Measurements from ENCODE around the gene RAX.

Gene RAX

DNA sequence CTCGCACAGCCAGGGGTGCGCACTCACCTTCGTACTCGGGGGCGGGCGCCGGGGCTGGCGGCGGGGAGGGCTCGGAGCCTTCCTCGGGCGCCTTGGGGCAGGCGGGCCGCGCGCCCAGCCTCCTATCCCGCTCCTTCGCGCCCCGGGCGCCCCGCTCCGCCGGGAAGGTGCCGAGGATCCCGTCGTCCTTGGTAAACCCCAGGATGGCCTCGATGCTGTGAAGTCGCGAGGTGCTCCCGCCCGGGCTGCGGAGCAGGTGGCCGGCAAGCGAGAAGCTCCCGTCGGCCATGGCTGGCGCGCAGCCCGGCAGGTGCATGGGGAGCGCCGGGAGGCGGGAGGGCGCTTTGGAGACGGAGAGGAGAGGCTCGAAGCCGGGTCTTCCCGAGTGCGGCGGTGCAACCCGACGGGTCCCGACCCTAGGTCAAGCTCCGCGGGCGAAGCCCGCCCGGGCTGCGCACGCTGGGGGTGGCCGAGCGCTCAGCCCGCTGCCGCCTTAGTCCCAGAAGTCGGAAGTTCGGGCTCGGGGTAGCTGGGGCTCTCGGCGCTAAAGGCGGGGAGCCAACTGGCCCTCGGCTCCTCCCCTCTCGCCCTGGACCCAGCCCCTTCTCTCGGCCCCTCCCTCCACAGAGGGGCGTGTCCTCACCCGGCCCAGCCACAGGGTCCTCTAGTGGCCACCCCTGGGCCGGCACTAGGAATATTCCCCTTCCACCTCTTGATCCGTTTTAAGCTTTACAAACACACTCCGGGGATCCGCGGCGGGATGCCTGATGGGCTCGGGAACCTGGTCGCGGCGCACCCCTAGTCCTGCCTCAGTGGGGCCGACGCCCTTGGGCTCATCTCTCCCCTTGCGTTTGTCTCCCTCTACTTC is at the start of gene RAX:
Gene RAX (minus strand): TSS at position 564 of the 868 bp plus-strand sequence. CDS start 248 bp downstream, at position 316.
- no peak for DNase-seq

DNA sequence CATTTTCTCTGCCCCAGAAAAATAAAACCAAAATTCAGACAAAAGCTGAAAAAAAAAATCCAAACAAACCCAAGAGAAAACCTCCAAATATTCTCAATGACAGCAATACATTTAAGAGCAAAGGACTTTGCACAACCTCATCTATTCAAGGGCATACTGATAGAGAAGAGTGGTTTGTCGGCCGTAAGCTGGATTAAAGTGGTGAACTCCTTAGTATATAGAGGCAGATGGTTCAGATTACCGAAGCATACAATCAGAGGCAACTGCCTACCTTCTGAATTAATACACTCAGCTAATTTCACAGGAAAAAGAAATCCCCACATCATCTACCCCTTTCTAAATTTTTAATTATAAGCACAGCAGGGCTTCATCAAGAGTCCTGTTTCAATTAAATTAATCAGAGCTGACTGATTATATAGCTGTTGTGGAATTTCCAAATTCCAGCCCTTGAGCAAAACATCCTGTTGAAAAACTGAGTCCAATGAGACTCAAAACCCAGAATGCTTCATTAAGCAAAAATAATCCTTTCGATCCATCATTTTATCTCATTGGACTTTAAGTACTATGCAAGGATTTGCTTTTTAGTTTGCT is 45.3 kb upstream of the RAX start, which contains the start of gene CPLX4:
Gene CPLX4 (minus strand): TSS at position 190 of the 591 bp plus-strand sequence. CDS start 187 bp downstream, at position 3.
- DNase-seq = no peak

DNA sequence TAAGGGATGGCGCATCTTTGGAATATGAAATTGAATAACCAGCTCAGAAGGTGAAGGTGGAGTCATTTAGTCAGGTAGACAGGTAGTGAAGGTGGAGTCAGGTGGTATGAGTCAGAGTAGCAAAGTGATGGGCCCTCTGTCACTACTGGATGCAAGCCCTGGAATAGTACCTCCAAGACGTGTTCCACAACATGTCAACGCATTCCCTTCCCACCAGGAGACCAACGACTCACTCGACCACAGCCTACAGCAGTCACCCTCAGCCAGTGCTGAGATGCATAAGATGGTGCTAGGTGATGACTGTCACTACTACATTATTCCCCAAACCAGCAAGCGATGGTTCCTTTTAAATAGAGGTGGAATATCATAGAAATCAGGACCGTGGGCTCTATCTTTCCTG is 38.4 kb upstream of the RAX start:
- no peak for DNase-seq

DNA sequence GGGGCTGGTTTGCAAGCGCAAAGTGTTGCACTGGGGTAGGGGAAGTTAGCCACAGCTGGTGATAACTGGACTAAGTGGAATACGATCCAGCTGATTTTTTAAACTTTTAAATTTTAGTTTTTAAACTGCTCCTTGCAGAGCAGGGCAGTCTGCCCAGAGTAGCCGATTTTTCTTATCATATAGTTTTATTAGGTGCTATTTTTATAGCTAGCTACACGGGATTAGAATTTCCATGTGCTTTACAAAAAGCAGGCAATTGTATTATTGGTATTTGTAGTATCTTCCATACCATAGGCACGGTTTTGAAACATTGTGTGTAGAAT is 35.6 kb upstream of the RAX start:
- no peak for DNase-seq

DNA sequence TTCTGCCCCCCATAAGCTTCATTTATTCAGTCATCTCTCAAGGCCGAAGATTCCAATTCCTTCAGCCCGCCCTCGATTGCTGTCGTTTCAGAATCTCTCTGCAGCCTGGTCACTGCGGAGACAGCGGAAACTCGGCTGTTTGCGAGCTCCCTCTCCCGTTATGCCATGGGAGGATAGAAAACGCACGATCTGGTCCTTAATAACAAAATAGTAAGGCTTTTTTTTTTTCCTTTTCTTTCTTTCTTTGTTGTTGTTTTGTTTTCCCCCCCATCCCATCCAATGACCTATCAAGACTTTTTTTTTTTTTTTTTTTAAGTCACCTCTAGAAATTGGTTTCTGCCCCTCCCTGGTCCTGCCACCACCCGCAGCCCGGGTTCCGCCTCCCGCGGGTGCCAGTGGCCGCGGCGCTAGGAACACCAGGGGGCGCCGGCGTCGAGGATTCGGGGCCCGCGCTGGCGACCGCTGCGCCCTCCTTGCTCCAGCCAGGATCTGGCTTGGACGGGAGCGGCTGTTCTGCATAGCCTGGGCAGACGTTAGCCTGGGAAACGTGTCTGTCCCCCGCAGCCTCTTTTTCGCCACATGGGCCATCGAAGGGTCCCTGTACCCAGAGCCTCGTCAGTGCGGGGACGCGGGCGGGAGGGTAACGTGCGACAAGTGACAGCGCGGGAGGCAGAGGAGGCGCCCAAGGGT is 35.1 kb upstream of the RAX start:
- peak; percentile 46 for DNase-seq

DNA sequence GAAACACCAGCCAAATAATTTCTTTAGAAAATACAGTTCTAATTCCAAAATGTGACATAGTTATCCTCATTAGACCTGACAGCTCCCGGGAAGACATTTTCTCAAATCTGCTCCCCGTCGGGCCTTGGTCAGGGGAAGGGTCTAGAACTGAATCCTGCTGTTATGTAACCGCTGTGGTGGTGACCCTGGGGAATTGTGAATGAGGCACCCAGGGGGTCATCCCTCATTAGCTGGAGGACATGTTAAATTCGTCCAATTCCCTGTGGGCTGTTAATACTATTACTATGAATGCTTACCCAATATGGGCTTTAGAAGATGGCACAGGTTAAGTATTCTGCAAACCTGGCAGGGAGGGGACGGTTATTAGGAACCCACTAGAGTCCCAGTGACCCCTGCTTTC is 33.4 kb upstream of the RAX start:
- no peak for DNase-seq

DNA sequence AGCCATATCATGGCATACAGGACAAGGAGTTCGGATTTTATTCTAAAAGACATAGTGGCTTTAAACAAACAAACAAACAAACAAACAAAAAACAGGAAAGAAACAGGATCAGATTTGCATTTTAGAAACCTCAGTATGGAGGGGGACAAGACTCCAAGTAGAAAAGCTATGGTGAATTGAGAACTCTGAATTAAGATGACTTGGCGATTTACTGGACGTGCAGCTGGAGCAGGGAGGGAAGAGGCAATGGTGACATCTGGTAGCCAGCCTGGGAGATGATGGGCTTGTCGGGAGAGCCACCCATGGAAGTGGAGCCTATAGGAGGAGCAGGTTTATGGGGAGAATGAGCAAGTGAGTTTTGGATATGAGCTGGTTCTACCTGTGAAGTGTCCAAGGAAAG is 32.0 kb upstream of the RAX start:
- DNase-seq = no peak

DNA sequence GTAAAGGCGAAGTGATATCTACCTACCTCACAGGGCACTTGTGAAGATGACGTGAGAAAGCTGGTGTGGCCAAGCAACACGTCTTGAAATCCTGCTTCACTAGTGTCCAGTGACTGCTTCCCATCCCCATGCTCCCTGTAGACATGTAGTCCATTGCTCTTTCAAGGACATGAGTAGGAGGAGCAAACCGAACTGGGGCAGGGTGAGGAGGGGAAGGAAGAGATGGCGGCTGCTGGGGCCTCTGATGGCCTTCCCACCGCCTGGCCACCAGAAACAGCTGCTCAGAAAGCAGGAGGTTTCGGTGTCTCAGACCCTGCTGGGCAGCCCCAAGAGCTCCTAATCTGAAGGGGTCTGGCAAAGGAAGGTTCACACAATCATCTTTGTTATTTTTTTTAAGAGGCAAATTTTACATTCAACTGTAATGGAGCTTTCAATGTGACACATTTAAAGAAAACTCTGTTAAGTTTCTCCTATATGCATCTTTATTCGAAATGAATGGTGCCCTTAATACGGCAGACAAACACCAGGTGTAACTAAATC is 30.5 kb upstream of the RAX start:
- DNase-seq = no peak

DNA sequence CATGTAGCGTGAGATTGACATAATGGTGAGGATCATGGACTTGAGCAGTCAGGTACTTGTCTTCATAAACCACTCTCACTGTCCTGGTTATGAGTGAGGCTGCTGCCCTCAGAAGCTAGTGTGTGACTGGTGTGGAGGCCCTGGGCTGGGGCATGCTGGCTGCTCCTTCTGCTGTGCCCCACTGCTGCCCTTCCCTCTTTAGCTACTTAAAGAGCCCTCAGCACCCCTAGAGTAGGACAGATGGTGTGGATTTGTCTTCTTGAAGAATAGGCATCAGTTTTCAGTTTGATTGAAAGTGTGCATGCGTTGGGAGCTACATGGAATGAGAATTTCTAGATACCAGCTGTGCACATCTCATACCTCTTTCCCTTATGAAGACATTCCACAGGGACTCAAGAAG is 29.8 kb upstream of the RAX start:
- no peak for DNase-seq

DNA sequence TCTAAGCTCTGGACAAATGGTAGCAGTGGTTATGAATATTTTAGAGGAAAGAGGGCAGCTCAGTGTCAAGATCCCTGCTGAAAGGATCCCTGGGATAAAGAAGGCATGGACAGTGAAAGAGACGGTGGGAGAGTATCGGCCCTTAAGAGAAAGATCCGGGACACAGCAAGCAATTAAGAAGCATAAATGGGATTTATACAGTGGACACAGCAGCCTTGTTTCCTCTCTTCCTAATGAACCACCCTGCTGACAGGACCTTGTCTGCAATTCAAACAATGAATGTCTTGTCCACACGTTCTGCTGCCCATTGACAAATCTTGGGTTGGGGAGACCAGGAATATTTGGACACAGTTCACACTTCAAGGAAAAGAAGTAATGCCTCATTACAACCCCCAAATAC is 28.7 kb upstream of the RAX start:
- DNase-seq = no peak

DNA sequence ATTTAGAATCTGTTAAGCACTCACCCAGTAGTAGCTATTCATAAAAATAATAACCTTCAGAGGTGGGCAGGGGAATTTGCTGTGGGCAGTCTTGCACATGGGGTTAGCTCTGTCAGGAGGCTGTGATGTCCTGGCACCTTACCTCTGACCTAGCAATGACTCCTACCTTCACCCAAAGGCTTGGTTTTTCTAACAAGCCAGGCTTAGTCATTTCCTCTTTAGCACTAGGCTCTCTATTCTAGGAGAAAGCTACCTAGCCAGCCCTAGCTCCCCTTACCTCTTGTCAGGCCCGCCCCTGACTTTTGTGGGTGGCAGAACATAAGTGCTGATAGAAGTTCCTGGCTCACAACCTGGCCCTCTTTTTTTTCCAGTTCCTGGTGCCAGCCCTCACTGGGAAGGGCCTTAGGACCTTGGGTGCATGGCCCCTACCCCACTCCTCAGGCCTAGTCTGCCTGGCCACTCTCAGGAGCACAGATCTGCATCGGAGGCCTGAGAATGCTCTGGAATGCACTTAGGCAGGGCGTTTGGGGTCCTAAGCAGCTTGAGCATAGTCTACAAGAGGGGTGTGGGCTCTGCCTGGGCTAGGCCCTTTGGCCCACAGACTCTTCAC is 27.5 kb upstream of the RAX start:
- DNase-seq = no peak

DNA sequence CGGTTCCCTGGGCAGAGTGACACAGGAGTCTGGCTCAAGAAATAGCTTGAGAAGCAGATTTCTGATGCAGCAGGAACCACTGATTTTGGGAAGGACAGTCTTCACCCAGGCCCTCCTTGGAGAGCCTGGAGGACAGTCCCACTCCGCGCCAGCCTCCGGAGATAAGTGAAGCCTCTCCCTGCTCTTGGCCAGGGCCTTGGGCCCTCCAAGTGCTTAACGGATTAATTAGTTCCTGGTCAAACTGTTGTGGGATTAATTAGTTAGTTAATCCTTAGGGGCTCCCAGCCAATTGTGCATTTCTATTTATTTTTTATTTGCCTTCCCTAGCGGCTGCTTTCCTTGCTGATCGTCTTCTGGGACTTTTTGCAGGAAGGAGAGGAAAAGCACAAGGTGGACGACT is 25.6 kb upstream of the RAX start:
- no peak for DNase-seq

DNA sequence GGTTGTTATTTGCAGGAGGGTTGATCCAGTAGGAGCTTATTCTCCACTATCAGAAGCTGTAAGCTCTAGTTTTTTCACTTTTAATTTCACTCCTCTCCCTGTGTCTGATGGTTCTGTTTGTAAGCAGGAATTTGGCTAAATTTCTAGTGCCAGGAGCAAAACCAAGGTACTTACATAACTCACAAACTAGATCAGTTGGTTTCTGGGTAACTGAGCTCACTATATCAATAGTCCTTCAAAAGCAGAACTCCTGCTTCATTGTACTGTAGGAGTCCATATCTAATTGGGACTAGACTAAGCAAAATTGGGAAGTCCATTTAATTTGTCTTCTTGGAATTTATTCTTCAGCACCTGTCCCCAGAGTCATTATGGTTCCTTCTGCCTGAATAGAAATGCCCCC is 20.1 kb upstream of the RAX start:
- no peak for DNase-seq

DNA sequence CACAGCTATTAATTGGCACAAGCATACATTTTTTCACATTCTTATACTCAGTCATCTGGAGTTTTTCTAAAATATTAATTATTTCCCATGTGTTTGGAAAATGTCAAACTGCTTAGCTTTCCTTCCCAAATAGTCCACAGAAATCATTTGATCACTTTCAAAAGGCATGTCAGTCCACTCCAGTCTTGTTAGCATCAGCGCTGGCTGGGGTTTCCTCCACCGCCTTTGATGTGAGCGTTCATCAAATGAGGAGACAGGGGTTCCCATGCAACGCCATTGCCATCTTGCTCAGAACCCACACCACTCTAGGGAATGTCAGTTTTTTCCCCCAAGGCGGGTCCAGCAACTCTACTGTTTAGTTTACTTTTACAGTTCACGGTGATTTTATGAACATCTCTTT is 13.1 kb upstream of the RAX start:
- no peak for DNase-seq

DNA sequence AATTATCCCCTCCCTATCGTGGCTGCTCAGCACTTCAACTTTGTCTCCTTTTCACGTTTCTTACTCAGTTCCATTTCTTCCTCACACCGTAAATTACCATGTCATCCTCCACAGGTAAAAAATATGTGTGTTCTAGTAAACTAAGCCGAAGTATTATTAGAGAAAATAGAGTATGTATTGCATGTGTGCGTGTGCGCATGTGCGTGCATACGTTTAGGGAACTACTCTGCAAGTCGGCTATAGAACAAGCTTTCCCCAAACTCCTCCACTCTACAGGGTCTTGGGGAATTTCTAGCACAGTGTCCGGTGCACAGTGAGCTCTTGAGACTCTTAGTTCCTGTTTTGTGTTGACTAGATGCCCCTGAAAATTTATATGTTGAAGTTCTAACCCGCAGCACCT is 9.1 kb upstream of the RAX start:
- DNase-seq = no peak

DNA sequence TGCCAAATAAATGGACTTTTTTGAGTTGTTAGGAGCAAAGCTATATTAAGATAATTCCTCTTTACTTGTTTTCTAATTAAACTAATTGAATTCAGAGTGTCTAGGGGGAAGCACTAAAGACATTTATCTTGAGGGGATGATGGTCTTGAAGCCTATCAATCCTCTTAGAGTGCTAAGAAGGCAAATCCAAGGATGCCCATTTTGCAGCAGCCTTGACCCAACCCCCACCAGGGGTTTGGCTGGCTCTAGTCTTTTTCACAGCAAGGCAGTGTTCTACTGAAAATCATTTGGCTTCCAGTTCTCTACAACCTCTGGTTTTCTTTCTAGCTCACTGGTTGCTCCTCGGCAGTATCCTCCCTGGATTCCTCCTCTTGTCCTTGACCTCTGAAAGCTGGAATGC is 6.5 kb upstream of the RAX start:
- DNase-seq = no peak

DNA sequence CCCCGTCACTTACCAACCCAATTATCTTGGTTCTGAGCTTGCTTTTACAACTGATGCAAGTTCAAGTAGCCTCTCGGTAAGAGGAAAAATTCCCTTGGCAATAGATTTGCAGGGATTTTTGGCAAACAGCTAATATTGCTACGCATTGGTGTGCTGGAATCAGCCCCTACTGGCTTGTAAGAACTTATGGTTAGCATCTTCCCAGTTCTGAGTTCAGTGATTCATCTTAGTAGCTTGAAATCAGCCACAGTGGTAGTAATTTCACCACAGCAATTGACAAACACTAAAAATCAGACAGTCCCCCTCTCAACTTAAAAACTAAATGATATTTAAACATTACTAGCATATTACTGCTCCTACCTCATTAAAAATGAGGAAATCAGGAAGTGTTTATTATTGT is 5.9 kb upstream of the RAX start:
- DNase-seq = no peak

DNA sequence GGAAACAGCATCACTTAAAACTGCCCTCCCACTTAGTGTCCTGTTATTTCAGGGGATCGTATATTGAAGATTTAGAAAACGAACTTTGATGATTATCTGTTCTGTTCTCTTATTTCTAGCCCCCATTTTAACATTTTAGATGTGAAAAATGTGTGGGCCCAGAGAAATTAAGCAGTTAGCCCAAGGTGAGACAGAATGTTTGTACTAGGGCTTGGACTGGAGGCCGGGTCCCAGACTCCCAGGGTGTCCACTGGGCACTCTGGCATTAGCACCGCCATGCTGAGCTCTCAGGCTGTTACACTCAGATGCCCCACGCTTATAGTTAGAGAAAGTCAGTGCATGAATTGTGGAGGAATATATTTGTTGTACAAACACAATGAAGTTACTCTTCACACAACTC is 5.5 kb upstream of the RAX start:
- DNase-seq = no peak

DNA sequence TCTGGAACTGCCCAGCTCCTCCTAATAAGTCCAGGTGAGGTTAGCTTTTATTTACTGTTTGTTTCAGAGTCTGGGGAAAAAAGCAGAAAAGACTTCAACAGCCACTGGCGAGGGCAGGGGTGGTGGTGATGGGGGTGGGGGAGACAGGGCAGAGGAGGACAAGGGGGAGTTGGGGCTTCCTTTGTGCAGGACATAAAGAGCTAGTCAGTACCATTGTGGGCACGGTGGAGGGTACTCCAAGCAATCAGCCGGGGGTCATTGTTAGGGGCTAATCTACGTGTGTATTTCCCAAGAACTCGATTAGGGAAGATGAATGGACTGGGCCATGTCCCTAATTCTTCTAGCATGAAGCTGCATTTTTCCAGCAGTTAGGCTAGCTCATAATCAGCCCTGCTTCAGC is 2.8 kb upstream of the RAX start:
- DNase-seq = no peak

DNA sequence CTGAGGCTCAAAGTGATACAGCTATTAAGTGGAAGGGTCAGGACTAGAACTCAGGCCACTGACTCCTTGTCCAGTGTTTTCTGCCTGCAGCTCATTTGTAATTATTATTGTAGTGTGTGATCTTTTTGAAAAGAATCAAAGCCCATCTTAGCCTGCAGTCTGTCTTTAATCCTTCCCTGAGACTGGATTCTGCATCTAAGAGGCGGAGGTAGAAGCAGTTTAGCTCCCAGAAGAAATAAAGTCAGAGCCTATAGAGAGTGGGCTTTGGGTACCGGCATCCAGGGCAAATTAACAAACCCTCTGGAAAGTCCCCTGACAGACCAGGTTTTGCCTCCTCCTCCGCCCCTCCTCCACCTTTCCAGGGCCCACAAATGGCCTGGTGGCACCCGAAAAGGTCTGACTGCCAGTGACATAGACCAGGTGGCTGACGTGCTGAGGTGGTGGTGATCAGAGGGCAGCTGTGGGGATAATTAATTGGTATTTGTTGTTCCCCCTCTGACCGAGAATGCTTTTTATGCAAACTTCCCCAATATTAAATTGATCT is 2.2 kb upstream of the RAX start:
- DNase-seq = no peak

DNA sequence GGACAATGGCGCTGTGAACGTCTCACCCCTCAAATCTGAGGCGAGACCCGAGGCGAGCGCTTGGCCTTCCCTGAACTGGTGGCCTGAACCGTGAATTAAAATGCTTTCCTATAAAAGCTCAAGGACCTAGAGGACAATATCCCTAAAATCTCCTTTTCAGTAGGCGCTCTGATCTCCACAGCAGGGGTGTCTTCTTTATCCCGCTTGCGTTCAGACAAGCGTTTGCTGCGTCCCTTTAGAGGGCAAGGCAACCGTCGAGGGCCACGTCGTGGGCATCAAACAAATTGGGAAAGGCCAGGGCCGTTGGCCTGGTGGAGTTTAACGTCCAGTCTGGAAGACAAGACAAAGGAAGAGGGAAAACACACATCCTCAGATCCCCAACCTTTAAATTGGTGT is 1.3 kb upstream of the RAX start:
- no peak for DNase-seq

DNA sequence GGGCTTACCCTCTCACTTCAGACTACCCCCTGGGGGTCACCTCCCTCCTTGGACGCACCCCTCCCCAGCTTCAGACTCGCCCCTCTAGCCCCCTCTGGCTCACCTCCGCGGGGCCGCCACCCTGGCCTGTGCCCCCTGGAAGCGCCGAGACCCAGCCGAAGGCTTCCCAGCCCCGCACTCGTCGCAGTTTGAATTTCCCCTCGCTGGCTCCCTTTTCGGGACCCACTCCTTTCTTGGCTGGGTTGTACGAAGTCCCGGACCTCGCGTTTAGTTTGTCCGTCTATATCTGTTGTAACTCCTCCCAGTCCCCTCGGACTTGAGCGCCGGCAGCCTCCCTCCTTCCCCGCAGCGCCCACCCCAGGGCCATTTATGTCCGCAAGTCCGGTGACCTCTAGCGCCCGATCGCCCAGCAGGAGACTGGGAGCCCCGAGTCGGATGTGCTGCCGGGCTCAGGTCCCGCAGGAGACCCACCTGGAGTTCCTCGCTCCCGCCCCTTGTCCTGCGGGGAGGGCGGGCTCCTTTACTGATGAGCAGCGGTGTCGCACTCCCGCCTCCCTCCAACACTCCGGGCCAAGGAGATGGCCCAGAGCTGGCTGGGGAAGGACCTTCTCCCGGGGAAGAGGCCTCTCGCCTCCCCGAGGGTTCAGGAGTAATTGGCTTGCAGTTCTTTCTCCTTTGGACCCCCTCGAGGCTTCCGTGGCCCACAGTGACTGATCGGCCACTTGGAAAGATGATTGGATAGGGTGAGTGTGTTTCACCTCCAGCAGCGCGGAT is 692 bp upstream of the RAX start:
- DNase-seq = no peak
